ENCODE data around the gene ARPC4.

DNA sequence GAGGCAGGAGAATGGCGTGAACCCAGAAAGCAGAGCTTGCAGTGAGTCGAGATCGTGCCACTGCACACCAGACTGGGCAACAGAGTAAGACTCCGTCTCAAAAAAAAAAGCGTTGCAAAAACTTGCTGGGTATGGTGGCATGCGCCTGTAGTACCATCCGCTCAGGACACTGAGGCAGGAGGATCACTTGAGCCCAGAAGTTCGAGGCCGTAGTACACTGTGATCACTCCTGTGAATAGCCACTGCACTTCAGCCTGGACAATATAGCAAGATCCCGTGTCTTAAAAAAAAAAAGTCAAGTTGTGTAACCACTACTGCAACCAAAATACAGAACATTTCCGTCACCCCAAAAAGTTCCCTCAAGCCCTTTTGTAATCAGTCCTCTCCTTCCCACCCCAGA, 1.5 kb downstream of the ARPC4 start:
- TF ChIP-seq, protein P1, sequence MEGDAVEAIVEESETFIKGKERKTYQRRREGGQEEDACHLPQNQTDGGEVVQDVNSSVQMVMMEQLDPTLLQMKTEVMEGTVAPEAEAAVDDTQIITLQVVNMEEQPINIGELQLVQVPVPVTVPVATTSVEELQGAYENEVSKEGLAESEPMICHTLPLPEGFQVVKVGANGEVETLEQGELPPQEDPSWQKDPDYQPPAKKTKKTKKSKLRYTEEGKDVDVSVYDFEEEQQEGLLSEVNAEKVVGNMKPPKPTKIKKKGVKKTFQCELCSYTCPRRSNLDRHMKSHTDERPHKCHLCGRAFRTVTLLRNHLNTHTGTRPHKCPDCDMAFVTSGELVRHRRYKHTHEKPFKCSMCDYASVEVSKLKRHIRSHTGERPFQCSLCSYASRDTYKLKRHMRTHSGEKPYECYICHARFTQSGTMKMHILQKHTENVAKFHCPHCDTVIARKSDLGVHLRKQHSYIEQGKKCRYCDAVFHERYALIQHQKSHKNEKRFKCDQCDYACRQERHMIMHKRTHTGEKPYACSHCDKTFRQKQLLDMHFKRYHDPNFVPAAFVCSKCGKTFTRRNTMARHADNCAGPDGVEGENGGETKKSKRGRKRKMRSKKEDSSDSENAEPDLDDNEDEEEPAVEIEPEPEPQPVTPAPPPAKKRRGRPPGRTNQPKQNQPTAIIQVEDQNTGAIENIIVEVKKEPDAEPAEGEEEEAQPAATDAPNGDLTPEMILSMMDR (conservative IDR thresholded peaks at IDR 0.05 in 1 of 2, IDR thresholded peaks at IDR 0.05 in 1 of 2; ENCODE audit: low read depth in 1 of 2, low read length in 2 of 2): no peak
- no peak for TF ChIP-seq EZH2 (IDR thresholded peaks at IDR 0.05; ENCODE audit: low read length, missing control alignments)

All from fibroblast of lung (primary cell).